HepG2 (cell line): Measurements from ENCODE around the gene GPALPP1. TPM values are rescaled to one million over a fixed set of nuclear protein-coding genes. Genes with fewer than 3 reads are reported as not detected.

Experiments
- ATAC-seq: fragments of 200-7000 bp; cut with Tn5 transposase; 3 replicates; pipeline ENCODE4 v1.9.1; 2020; ENCODE audit warnings: mild to moderate bottlenecking, moderate library complexity
- BruUV-seq: library from RNA; stranded (reverse); fragments of 400-500 nt; replicated peaks from 2 replicates; lab custom pipeline; 2021; lab: Mats Ljungman, UMichigan
- CTCF ChIA-PET: fragments of 300-600 bp; formaldehyde crosslinking; extraction: SDS; loops from one replicate; lab custom pipeline; 2021; ENCODE audit warnings: low total read pairs, inconsistent platforms, low intra/inter-chr PET ratio; lab: Yijun Ruan, JAX
- POLR2A ChIA-PET: fragments of 350-600 bp; sonication (Branson Sonifier 250); formaldehyde crosslinking; loops from one replicate; lab custom pipeline; 2020; ENCODE audit warnings: antibody characterized with exemption, inconsistent platforms; lab: Yijun Ruan, JAX
- DNase-seq: peaks from one replicate; pipeline ENCODE4 v3.0.0-alpha.2; 2015; ENCODE audit warnings: low spot score
- FAIRE-seq: peaks from 3 replicates; lab custom pipeline; 2011; peaks lifted over from hg19 to GRCh38; lab: Jason Lieb, UNC
- H2AFZ ChIP-seq: one replicate; pipeline ENCODE4 v1.6.1; 2011; ENCODE audit warnings: low read length, inconsistent platforms
- H3K27ac ChIP-seq: fragments of 300-600 bp; 3 replicates; pipeline ENCODE4 v1.8.0; 2011; ENCODE audit warnings: mixed run types, mild to moderate bottlenecking, mixed read lengths, low read length, inconsistent platforms; ENCODE audit not compliant: insufficient read depth; ENCODE audit errors: extremely low read length
- H3K27me3 ChIP-seq, 2 experiments: fragments of 200-600 bp in 1 of 2; 2 replicates in 1 of 2; 3 replicates in 1 of 2; pipeline versions ENCODE4 v1.6.0 to v1.8.0; 2011; ENCODE audit warnings: low read length in 2 of 2, mild to moderate bottlenecking in 2 of 2, moderate library complexity in 2 of 2, inconsistent platforms in 1 of 2; ENCODE audit not compliant: insufficient read depth in 2 of 2, control insufficient read depth in 1 of 2
- H3K36me3 ChIP-seq, 2 experiments: fragments of 200-600 bp in 1 of 2; replicated peaks in 1 of 2; 2 replicates in 1 of 2; 3 replicates in 1 of 2; pipeline versions ENCODE4 v1.5.1 to v1.8.0; 2011; ENCODE audit warnings: low read length in 2 of 2, inconsistent platforms in 1 of 2; ENCODE audit not compliant: insufficient read depth in 2 of 2, control insufficient read depth in 1 of 2
- H3K4me1 ChIP-seq: 2 replicates; pipeline ENCODE4 v1.5.1; 2012; ENCODE audit warnings: low read length, inconsistent platforms; ENCODE audit not compliant: insufficient read depth
- H3K4me2 ChIP-seq: 2 replicates; pipeline ENCODE4 v1.6.0; 2011; ENCODE audit warnings: low read depth, low read length, inconsistent platforms
- H3K4me3 ChIP-seq, 3 experiments: fragments of 200-600 bp in 1 of 3; sonication (generic), shearing (Covaris generic) in 1 of 3; replicated peaks in 1 of 3; 2 replicates each; pipeline ENCODE4 v1.5.1; 2011 to 2016; ENCODE audit warnings: low read length in 3 of 3, inconsistent platforms in 2 of 3, low read depth in 2 of 3, mild to moderate bottlenecking in 2 of 3, control low read depth in 1 of 3, mixed read lengths in 1 of 3; ENCODE audit not compliant: insufficient read depth in 1 of 3
- H3K79me2 ChIP-seq: one replicate; pipeline ENCODE4 v1.6.1; 2011; ENCODE audit warnings: low read length, inconsistent platforms; ENCODE audit not compliant: insufficient read depth
- H3K9ac ChIP-seq: 2 replicates; pipeline ENCODE4 v1.6.0; 2011; ENCODE audit warnings: mild to moderate bottlenecking, low read depth, low read length, inconsistent platforms; ENCODE audit not compliant: insufficient read depth
- H3K9me3 ChIP-seq: 2 replicates; pipeline ENCODE4 v1.5.1; 2012; ENCODE audit warnings: mild to moderate bottlenecking, low read length
- H4K20me1 ChIP-seq: 2 replicates; pipeline ENCODE4 v1.6.0; 2011; ENCODE audit warnings: inconsistent platforms, mild to moderate bottlenecking, low read length, moderate library complexity; ENCODE audit not compliant: insufficient read depth
- ADNP ChIP-seq: sonication (generic); formaldehyde crosslinking; IDR thresholded peaks from 2 replicates; pipeline ENCODE4 v1.4.0; 2020; ENCODE audit warnings: missing genetic modification reagents
- ASH2L ChIP-seq: fragments of 300-600, 200-600 bp; sonication (generic); IDR thresholded peaks from 2 replicates; pipeline ENCODE4 v1.7.0; 2017; ENCODE audit warnings: low read depth, mild to moderate bottlenecking, moderate library complexity, mixed read lengths, low read length; ENCODE audit not compliant: insufficient read length
- GPN1 ChIP-seq: sonication (generic); formaldehyde crosslinking; IDR thresholded peaks from 2 replicates; pipeline ENCODE4 v1.5.1; 2020; ENCODE audit warnings: missing genetic modification reagents, borderline replicate concordance
- JUNB ChIP-seq: sonication (generic); formaldehyde crosslinking; IDR thresholded peaks from 2 replicates; pipeline ENCODE4 v1.8.0; 2022; ENCODE audit warnings: missing genetic modification reagents, mild to moderate bottlenecking, borderline replicate concordance
- KDM2A ChIP-seq: sonication (generic); formaldehyde crosslinking; IDR thresholded peaks from 2 replicates; pipeline ENCODE4 v1.4.0; 2020; ENCODE audit warnings: low read depth, missing genetic modification reagents, borderline replicate concordance
- MED8 ChIP-seq: sonication (generic); formaldehyde crosslinking; IDR thresholded peaks from 2 replicates; pipeline ENCODE4 v1.8.1; 2023; ENCODE audit warnings: mild to moderate bottlenecking, missing genetic modification reagents; ENCODE audit not compliant: insufficient replicate concordance
- NCOR1 ChIP-seq: fragments of 200-600 bp; sonication (generic); IDR thresholded peaks from 2 replicates; pipeline ENCODE4 v1.7.0; 2017; ENCODE audit warnings: antibody characterized with exemption, low read length, borderline replicate concordance
- PPARG ChIP-seq: conservative IDR thresholded peaks from 2 replicates; pipeline ENCODE4 v1.6.1; 2016; ENCODE audit warnings: missing biosample characterization, missing genetic modification reagents
- SAP130 ChIP-seq: IDR thresholded peaks from 2 replicates; pipeline ENCODE4 v1.6.1; 2016; ENCODE audit warnings: low read depth
- SMARCC2 ChIP-seq: fragments of 450-650 bp; IDR thresholded peaks from 2 replicates; pipeline ENCODE4 v1.6.1; 2017; ENCODE audit warnings: antibody characterized with exemption, mild to moderate bottlenecking
- SRF ChIP-seq: IDR thresholded peaks from 2 replicates; pipeline ENCODE4 v1.6.1; 2011; ENCODE audit warnings: mild to moderate bottlenecking, low read depth, low read length, moderate library complexity
- ZFP90 ChIP-seq: sonication (generic); formaldehyde crosslinking; IDR thresholded peaks from 2 replicates; pipeline ENCODE4 v1.8.0; 2022; ENCODE audit warnings: missing genetic modification reagents, mild to moderate bottlenecking, inconsistent platforms, borderline replicate concordance
- ZNF33A ChIP-seq: sonication (generic); formaldehyde crosslinking; IDR thresholded peaks from 2 replicates; pipeline ENCODE4 v1.5.1; 2020; ENCODE audit warnings: missing genetic modification reagents, mild to moderate bottlenecking, moderate library complexity, borderline replicate concordance
- ZNF572 ChIP-seq: sonication (generic); formaldehyde crosslinking; IDR thresholded peaks from 2 replicates; pipeline ENCODE4 v1.5.1; 2020; ENCODE audit warnings: mild to moderate bottlenecking, missing genetic modification reagents
- WGBS: methylation state at CpG from one replicate; pipeline ENCODE4 v1.1.6; 2017; ENCODE audit warnings: low lambda C conversion rate; 5-methylcytosine and 5-hydroxymethylcytosine counted together
- in situ Hi-C: cut with HindIII; loops from 2 replicates; pipeline ENCODE4 v1.10.0; 2017; ENCODE audit warnings: low pct_unique_long_range_greater_than_20kb; ENCODE audit not compliant: extremely low pct_ligation_motif_present
- intact Hi-C: fragments of 100-400 bp; cut with micrococcal nuclease; formaldehyde crosslinking; loops from one replicate; pipeline ENCODE4 v1.10.0; 2022; ENCODE audit not compliant: unreplicated experiment
- polyA plus RNA-seq, 8 experiments: library from polyadenylated mRNA; depleted of rRNA in 3 of 8; stranded (reverse) in 7 of 8; unstranded in 1 of 8; fragments of >200 nt; fragmentation: Illumina TruSeq in 4 of 8; extraction: Trizol in 4 of 8; gene quantifications; 2 replicates each; pipeline versions ENCODE4 v1.2.1 to v1.2.3, GENCODE V29; 2011 to 2016; ENCODE audit warnings: low read depth in 4 of 8, missing spikeins in 1 of 8, mixed read lengths in 1 of 8; ENCODE audit not compliant: insufficient read depth in 1 of 8
- total RNA-seq, 5 experiments: library from RNA; depleted of rRNA; stranded (reverse); fragments of >200 nt; fragmentation: Illumina TruSeq; extraction: Trizol; gene quantifications; 2 replicates each; pipeline ENCODE4 v1.2.3, GENCODE V29; 2016; ENCODE audit warnings: low read depth in 1 of 5
- TF ChIP-seq, protein P1 (sequence below): sonication (generic); formaldehyde crosslinking; IDR thresholded peaks from 2 replicates; pipeline ENCODE4 v1.4.0; 2020; ENCODE audit warnings: mild to moderate bottlenecking, low read depth, missing genetic modification reagents
- TF ChIP-seq, protein P2 (sequence below): IDR thresholded peaks from 2 replicates; pipeline ENCODE4 v1.6.1; 2016; ENCODE audit warnings: low read depth, borderline replicate concordance
- TF ChIP-seq, protein P3 (sequence below): sonication (generic); formaldehyde crosslinking; conservative IDR thresholded peaks from 2 replicates; pipeline ENCODE4 v1.4.0; 2020; ENCODE audit warnings: missing genetic modification reagents
- TF ChIP-seq, protein P4 (sequence below): sonication (generic); formaldehyde crosslinking; IDR thresholded peaks from 2 replicates; pipeline ENCODE4 v1.8.1; 2022; ENCODE audit warnings: mild to moderate bottlenecking, missing genetic modification reagents

GPALPP1 gene
- total and polyA plus RNA-seq, 2 of the 13 experiments (the other 11 are each of a cell fraction or from before 2014, with no cell fraction given), result 12.1 to 23.1 TPM

DNA sequence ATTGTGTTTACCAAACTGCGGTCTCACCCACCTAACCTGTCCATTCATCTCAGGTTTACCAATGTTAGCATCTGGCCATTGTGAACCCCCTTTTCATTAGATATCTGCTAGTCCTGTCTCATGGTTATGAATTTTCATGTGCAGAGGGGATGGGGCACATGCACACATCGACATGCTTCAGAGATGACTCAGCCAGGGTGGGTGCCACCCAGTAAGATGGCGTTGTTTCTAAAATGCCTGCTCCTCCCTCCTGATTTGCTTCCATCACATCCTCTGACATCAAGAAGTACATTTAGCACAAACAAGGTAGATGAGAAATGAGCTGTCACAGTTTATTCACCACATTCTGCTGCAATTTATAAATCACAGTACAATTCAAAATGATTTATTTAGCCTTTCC is 51.3 kb downstream of the GPALPP1 start (continued):
- TF ChIP-seq GPN1 (CRISPR knock-in tag), result no peak
- no peak for TF ChIP-seq ASH2L
- TF ChIP-seq SRF, result no peak
- no peak for TF ChIP-seq ZFP90 (CRISPR knock-in tag)
- no peak for TF ChIP-seq ADNP (CRISPR knock-in tag)
- no peak for TF ChIP-seq ZNF33A (CRISPR knock-in tag)
- no peak for TF ChIP-seq JUNB
- TF ChIP-seq, protein P1, sequence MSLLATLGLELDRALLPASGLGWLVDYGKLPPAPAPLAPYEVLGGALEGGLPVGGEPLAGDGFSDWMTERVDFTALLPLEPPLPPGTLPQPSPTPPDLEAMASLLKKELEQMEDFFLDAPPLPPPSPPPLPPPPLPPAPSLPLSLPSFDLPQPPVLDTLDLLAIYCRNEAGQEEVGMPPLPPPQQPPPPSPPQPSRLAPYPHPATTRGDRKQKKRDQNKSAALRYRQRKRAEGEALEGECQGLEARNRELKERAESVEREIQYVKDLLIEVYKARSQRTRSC (CRISPR knock-in tag), result no peak
- no peak for TF ChIP-seq ZNF572 (CRISPR knock-in tag)

DNA sequence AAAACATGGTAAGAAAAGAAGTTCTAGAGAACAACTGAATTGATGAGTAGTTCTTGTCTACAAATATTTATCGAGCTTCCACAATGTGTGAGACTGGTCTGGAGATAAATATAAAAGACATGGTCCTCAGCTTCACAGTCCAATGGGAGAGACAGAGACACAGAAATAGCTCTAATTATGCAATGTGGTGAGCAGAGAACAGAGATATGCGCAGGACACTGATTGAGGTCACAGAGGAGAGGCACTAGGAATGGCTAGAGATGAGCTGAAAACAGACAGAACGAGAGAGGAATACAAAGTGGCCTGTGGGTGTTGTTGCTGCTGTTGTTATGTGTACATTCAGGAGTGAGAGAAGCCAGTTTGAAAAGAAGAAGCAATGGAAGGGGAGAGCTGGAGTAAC is 53.2 kb downstream of the GPALPP1 start:
- in situ Hi-C loops, result loop anchor here (25.0 kb wide), 1 partner anchor 470 kb away; no protein-coding TSS in a partner anchor
- H3K36me3 ChIP-seq, result no peaks in the 10 kb centered on the region
- no TSS peak for BruUV-seq
- no peak for TF ChIP-seq PPARG (CRISPR knock-in tag)
- TF ChIP-seq KDM2A (CRISPR knock-in tag), result no peak
- TF ChIP-seq SAP130 (CRISPR knock-in tag), result no peak
- TF ChIP-seq, protein P2, sequence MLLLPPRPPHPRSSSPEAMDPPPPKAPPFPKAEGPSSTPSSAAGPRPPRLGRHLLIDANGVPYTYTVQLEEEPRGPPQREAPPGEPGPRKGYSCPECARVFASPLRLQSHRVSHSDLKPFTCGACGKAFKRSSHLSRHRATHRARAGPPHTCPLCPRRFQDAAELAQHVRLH (CRISPR knock-in tag), result no peak
- no peak for TF ChIP-seq MED8 (CRISPR knock-in tag)
- TF ChIP-seq NCOR1, result no peak
- TF ChIP-seq SMARCC2, result no peak
- TF ChIP-seq, protein P3, sequence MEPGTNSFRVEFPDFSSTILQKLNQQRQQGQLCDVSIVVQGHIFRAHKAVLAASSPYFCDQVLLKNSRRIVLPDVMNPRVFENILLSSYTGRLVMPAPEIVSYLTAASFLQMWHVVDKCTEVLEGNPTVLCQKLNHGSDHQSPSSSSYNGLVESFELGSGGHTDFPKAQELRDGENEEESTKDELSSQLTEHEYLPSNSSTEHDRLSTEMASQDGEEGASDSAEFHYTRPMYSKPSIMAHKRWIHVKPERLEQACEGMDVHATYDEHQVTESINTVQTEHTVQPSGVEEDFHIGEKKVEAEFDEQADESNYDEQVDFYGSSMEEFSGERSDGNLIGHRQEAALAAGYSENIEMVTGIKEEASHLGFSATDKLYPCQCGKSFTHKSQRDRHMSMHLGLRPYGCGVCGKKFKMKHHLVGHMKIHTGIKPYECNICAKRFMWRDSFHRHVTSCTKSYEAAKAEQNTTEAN (CRISPR knock-in tag), result no peak
- TF ChIP-seq, protein P4, sequence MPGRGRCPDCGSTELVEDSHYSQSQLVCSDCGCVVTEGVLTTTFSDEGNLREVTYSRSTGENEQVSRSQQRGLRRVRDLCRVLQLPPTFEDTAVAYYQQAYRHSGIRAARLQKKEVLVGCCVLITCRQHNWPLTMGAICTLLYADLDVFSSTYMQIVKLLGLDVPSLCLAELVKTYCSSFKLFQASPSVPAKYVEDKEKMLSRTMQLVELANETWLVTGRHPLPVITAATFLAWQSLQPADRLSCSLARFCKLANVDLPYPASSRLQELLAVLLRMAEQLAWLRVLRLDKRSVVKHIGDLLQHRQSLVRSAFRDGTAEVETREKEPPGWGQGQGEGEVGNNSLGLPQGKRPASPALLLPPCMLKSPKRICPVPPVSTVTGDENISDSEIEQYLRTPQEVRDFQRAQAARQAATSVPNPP (CRISPR knock-in tag), result no peak
- TF ChIP-seq, all 625 proteins: peak for 0
- Histone ChIP-seq H3K9ac (no peak overlapping the region), H4K20me1 (no peaks in the 10 kb centered on the region), H3K9me3 (no peaks in the 10 kb centered on the region), H3K79me2 (no peaks in the 10 kb centered on the region), H3K4me1 (peaks cover 12% of the 10 kb centered on the region), H2AFZ (peak overlapping the region; percentile 69), H3K4me3 (no peak overlapping the region), H3K27me3 (no peaks in the 10 kb centered on the region), H3K4me2 (no peak overlapping the region), H3K27ac (no peak overlapping the region)
- intact Hi-C loops, result no loop called here
- no peak for DNase-seq
- CTCF ChIA-PET, result no interaction called here
- FAIRE-seq, result no peak
- peak; percentile 25; the same call in 2 of the 3 replicates for ATAC-seq
- 26% methylated on average over 3 of the region's 3 CpGs for WGBS
- POLR2A ChIA-PET, result no interaction called here
